Hematopoietic multipotent progenitor cell (in vitro differentiated cells): ENCODE data around the gene SOCS7. TPM values are rescaled to one million over a fixed set of nuclear protein-coding genes. Genes with fewer than 3 reads are reported as not detected.

Experiments used
- DNase-seq, 3 donors: peaks; one replicate each; pipeline ENCODE4 v3.0.0-alpha.2; 2011 to 2015; ENCODE audit warnings: low read depth in 2 of 3, low spot score in 2 of 3
- total RNA-seq: library from RNA; depleted of rRNA; stranded (reverse); fragments of >200 nt; gene quantifications from one replicate; pipeline ENCODE4 v1.2.3, GENCODE V29; 2012

Gene SOCS7
- total RNA-seq, 1 donor, result 16.4 TPM

- no peak for DNase-seq
Measured at GRCh38 chr17:38336838-38337237, 14.8 kb upstream of the SOCS7 start.

DNA sequence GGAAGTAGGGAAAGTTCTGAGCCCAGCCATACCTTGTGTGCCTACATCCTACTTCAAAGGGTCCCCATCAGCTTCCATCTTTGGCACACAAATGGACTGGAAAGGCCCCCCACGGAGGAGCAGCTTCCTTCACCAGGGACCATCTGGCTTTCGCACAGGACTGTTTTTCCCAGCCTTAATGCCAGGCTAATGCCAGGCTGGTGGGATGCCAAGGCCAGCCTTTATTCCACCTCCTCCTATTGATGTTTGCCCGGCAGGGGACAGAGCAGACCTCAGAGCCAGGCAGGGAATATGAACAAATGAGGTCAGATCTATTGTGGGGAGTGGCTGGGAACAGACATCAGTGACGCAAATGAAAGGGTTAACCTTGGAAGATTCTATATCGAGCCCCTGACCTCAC lies 13.6 kb upstream of the SOCS7 start:
- no peak for DNase-seq

DNA sequence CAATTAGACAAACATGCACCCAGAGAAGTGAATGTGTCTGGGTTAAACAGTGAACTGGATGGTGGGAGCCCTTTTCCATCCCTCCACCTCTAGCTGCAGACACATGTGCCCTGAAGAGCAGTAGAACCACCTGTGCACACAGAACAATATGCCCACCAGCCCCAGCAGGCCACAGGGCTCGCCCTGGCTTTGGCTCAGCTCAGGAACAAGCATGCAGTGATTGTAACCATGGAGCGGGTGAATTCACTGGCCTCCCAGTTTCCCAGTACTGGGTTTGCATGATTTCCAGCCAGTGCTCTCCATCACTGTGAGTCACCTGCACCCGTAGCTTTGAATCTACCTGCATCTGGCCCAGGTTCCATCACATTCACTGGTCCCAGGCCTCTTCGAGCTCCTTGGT lies 13.1 kb upstream of the SOCS7 start:
- no peak for DNase-seq

DNA sequence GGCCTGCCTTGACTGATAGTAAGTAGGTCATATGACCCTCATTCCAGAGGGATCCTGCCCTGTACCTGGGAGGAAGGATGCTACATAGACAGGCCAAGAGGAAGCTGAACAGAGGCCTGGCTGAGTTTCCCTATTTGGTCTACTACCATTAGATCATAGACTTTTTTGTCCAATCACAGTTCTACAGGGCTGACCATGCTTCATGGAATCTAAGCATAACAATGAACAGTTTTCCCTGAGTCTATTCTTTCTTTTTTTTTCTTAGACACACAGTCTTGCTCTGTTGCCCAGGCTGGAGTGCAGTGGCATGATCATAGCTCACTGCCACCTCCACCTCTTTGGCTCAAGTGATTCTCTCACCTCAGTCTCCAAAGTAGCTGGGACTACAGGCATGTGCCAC lies 11.8 kb upstream of the SOCS7 start:
- no peak for DNase-seq

GRCh38 chr17:38341035-38341721 lies 10.5 kb upstream of the SOCS7 start:
- peak in 1 of 3 donors; percentile 16 for DNase-seq

- DNase-seq, result no peak
Measured at GRCh38 chr17:38342886-38343607, 8.6 kb upstream of the SOCS7 start.

DNA sequence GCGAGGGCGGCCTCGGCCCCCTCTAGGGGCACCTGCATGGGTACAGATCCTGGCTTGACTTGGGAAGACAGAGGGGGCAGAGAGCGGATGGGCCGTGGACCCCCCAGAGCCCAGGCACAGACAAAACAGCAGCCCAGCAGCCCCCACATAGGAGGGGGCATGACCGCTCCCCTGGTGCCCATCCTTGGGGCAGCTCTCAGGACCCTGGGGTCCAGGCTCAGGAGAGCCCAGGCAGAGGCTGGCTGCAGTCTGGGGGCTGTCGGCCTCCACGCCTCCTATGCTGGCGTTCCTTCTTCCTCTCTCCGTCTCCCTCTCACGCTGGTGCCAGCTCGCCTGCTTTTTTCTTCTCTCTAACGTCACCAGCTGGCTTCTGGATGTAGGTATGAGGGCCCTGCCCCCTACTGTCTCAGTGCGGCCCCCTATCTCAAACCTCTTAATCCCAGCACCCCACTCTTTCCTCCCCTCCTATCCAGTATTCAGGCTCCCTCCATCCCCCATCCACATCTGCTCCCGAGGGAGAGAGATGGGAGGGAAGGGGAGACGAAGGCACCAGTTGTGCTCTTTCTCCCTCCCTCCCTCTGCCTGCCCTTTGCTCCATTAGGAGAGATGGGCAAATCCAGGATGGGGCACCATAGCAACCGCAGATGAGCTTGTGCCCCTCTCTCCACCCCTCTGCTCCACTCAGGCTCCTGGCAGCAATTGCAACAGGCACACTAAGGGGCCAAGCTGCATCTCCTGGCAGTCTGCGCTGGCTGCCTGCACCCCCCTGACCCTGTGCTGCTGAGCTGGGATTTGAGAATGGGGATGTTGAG lies 7.8 kb upstream of the SOCS7 start, which contains the start of gene GPR179:
TSS of gene GPR179 (minus strand) at position 349 of the 812 bp plus-strand sequence. CDS start at position 182, 167 bp downstream.
- no peak for DNase-seq

DNA sequence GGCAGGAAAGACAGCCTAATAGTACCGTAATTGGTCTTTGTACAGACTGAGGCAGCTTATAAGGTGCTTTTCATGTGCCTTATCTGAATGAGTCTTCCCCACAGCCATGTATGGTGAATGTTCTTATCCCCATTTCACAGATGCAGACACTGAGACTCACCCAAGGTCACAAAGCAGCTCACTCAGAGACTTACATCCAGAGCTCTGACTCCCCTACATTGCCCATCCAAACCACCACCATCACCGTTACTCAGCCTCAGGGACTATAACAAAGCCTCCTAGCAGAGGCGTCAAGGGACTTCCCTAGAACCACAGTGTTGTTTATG lies 7.3 kb upstream of the SOCS7 start:
- no peak for DNase-seq

GRCh38 chr17:38345743-38346142 lies 5.9 kb upstream of the SOCS7 start:
- no peak for DNase-seq

GRCh38 chr17:38349097-38349730 lies 2.4 kb upstream of the SOCS7 start:
- DNase-seq, result peak; percentile 59 to 94 (median 82)

GRCh38 chr17:38350035-38350434 lies 1.6 kb upstream of the SOCS7 start:
- DNase-seq, result no peak

GRCh38 chr17:38352245-38353085 lies 821 bp downstream of the SOCS7 start:
- peak; percentile 9 to 20 (median 11) for DNase-seq

GRCh38 chr17:38353086-38353604 lies 1.5 kb downstream of the SOCS7 start:
- DNase-seq, result no peak

DNA sequence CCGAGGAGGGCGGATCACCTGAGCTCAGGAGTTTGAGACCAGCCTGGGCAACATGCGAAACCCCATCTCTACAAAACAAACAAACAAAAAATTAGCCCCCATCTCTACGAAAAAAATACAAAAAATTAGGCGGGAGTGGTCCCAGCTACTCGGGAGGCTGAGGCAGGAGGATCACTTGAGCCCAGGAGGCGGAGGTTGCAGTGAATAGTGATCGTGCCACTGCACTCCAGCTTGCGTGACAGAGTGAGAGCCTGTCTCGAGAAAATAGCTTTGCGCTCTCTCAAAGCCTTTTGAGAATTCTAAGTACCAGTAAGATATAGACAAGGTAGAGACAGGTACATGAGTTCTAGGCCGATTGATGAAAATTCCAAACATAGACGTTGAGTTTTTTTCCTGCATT lies 2.0 kb downstream of the SOCS7 start:
- DNase-seq, result no peak

DNA sequence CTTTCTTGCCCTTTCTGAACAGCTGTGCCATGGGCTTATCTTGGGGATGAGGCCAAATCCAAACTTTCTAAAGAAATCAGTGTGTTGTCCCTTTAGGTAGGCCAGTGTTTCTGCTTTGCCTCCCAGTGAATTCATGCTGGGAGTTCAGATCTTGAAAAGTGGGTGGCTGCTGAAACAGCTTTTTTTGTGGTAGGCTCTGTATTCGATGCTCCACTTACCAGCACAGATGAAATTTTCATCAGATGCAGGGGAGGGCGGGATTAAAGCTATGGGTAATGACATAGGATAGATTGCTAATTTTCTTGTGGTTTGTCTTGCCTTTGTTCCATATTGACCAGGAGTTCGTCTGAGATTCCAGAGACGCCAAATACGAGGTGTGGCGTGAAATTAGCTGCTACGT lies 2.8 kb downstream of the SOCS7 start:
- no peak for DNase-seq

DNA sequence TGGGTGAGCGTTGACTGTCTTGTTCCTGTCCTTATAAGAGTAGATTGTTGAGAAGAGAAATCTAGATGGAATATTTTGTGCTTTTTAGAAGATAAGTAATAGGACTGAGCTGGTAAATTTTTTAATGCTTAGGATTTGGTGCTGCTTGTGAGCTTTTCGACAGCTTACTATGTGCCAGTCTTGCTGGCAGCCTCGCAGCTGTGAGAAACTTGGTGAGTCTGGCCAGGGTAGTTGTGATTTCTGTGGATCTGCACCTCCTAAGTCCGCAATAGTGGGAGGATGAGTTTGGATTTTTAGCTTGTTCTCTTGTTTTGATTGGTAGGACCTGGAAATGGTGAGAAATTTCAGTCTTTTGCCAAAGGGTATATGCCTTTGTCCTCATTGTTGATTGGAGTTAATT lies 3.6 kb downstream of the SOCS7 start:
- no peak for DNase-seq

GRCh38 chr17:38357486-38358123 lies 6.0 kb downstream of the SOCS7 start:
- DNase-seq, result no peak

GRCh38 chr17:38358586-38359513 lies 7.2 kb downstream of the SOCS7 start:
- no peak for DNase-seq
